ENCODE measurements around the gene IDUA.

Gene IDUA

DNA sequence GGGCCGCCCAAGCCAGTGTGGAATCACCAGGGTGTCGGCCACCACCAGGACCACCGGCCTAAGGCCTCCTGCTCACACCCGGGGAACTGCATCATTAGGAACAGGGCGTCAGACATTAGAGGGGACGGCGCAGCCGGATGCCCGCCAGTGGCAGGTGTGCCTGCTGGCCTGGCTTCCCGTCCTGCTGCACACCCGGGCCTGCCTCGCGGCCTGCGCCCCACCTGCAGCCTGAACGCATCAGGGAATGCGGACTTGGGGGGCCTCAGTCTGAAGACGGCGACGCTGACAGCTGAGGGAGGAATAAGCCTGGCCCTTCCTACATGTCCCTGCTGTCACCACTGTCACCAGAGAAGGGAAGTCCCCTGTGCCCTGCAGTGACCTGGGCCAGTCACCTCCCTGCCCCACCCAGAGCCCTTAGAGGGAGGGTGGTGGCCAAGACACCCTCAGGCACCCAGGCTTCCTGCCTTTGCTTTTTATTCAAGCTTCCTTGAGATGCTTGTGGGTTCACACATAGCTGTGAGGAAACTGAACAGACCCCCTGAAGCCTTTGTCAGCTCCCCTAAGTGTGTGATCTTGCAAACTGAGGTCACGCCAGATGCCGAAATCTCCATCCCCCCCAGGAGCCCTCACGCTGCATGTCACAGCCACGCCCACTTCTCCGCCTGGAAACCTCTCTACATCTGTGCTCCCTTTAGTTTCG is 16.6 kb upstream of the IDUA start:
- H3K27me3 ChIP-seq (ENCODE audit: insufficient read depth, insufficient read length): peaks cover 38% of the 10 kb centered on the region
- H3K9me3 ChIP-seq (ENCODE audit: insufficient read depth, low read length): peaks cover 12% of the 10 kb centered on the region; the same call in 1 of the 2 replicates
- H3K9ac ChIP-seq (ENCODE audit: insufficient read length, low read depth): peak overlapping the region; percentile 50
- no peak for DNase-seq (ENCODE audit: low read depth, low spot score)
- H3K4me1 ChIP-seq (ENCODE audit: insufficient read depth, insufficient read length): peaks cover 28% of the 10 kb centered on the region
- peaks cover 18% of the 10 kb centered on the region for H3K36me3 ChIP-seq (ENCODE audit: insufficient read depth, insufficient read length, low read length)
- TF ChIP-seq SUZ12 (IDR thresholded peaks at IDR 0.05; ENCODE audit: extremely low read depth, insufficient read depth, insufficient read length) (no peak), ZNF274 (IDR thresholded peaks at IDR 0.05; ENCODE audit: low read depth, low read length) (no peak), YY1 (IDR thresholded peaks at IDR 0.05; ENCODE audit: insufficient read depth, insufficient read length) (no peak)
- H3K4me3 ChIP-seq (ENCODE audit: insufficient read length, low read depth): no peak overlapping the region

DNA sequence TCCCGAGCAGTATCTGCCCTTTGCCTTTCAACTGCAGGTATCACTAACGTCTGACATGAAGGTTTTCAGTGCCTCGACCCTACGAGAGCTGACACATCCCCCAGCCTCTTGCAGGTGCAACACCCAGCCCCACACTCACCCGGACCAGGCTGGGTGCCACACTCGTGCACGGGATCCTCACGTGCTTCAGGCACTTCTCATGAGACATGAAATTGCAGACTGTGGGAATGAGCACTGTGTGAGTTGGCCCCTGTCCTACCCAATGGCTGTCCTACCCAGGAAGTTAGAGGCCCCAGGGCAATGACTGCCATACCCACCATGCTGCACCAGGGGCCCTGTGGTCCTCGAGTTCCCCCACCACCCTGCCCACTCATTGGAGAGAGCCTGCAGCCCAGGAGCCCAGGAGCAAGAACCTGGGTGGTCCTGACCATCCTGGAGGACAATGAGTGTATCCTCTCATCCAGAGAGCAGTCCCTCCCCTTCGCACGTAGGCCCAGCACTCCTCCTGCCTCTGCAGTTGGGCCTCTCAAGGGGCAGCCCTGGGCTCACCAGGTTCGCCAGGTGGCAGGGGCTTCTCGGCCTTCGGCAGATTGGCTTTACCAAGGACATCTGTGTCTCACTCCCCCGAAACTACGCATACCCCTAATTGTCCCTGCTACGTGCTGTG is 15.9 kb upstream of the IDUA start:
- peaks cover 38% of the 10 kb centered on the region for H3K27me3 ChIP-seq (ENCODE audit: insufficient read depth, insufficient read length)
- TF ChIP-seq YY1 (IDR thresholded peaks at IDR 0.05; ENCODE audit: insufficient read depth, insufficient read length): no peak
- TF ChIP-seq ZNF274 (IDR thresholded peaks at IDR 0.05; ENCODE audit: low read depth, low read length): no peak
- TF ChIP-seq SUZ12 (IDR thresholded peaks at IDR 0.05; ENCODE audit: extremely low read depth, insufficient read depth, insufficient read length): no peak
- peak overlapping the region; percentile 50 for H3K9ac ChIP-seq (ENCODE audit: insufficient read length, low read depth)

GRCh38 chr4:971666-972500 is 15.0 kb upstream of the IDUA start:
- peak overlapping the region; percentile 81 for H3K9ac ChIP-seq (ENCODE audit: insufficient read length, low read depth)
- H3K4me3 ChIP-seq (ENCODE audit: insufficient read length, low read depth): peak overlapping the region; percentile 71
- peaks cover 26% of the 10 kb centered on the region for H3K4me1 ChIP-seq (ENCODE audit: insufficient read depth, insufficient read length)
- H3K27me3 ChIP-seq (ENCODE audit: insufficient read depth, insufficient read length): peaks cover 38% of the 10 kb centered on the region
- H3K9me3 ChIP-seq (ENCODE audit: insufficient read depth, low read length): peaks cover 15% of the 10 kb centered on the region; the same call in 1 of the 2 replicates
- TF ChIP-seq SUZ12 (IDR thresholded peaks at IDR 0.05; ENCODE audit: extremely low read depth, insufficient read depth, insufficient read length) (no peak), ZNF274 (IDR thresholded peaks at IDR 0.05; ENCODE audit: low read depth, low read length) (no peak)
- H3K36me3 ChIP-seq (ENCODE audit: insufficient read depth, insufficient read length, low read length): peaks cover 2% of the 10 kb centered on the region
- DNase-seq (ENCODE audit: low read depth, low spot score): no peak

More for the DNA sequence above, 15.9 kb upstream of the IDUA start:
- no peak for DNase-seq (ENCODE audit: low read depth, low spot score)
- H3K4me1 ChIP-seq (ENCODE audit: insufficient read depth, insufficient read length): peaks cover 26% of the 10 kb centered on the region
- H3K9me3 ChIP-seq (ENCODE audit: insufficient read depth, low read length): peaks cover 15% of the 10 kb centered on the region; the same call in 1 of the 2 replicates
- H3K36me3 ChIP-seq (ENCODE audit: insufficient read depth, insufficient read length, low read length): peaks cover 11% of the 10 kb centered on the region
- no peak overlapping the region for H3K4me3 ChIP-seq (ENCODE audit: insufficient read length, low read depth)

DNA sequence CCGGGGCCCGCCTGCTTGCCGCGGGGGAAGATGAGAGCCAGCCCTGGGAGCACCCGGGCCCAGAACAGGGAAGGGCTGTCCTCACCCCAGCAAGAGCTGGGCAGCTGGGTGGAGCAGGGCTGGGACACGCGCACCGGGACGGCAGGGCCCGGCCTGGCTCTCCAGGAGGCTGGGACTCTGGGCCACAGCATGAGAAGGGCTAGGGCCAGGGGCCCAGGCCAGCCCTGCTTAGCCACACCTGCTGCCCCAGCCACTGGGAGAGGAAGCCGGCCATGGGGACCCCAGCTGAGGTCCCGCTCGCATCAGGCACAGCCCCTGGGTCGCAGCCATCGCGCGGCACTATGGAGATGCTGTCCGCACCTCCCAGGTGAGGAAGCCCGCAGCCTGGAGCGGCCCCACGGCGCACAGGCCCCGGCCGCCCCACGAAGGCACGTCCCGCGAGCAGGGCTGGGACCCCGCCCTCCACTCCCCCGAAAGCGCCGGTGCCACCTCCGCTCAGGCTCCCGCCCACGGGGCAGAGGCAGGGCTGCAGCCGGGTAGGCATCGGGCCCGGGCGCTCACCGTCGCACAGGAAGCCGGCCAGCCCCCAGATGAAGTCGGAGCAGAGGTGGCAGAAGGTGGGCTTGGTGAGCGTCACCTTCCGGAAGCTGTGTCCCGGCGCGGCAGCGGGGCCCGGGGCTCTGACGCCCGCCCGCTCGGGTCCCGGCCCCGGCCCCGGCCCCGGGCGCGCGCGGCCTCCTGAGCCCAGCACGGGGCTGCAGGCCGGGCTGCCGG is 14.0 kb upstream of the IDUA start:
- Histone ChIP-seq H3K27me3 (ENCODE audit: insufficient read depth, insufficient read length) (peaks cover 38% of the 10 kb centered on the region), H3K36me3 (ENCODE audit: insufficient read depth, insufficient read length, low read length) (no peaks in the 10 kb centered on the region), H3K9me3 (ENCODE audit: insufficient read depth, low read length) (peaks cover 15% of the 10 kb centered on the region; the same call in 1 of the 2 replicates), H3K4me1 (ENCODE audit: insufficient read depth, insufficient read length) (peaks cover 26% of the 10 kb centered on the region), H3K9ac (ENCODE audit: insufficient read length, low read depth) (peak overlapping the region; percentile 81), H3K4me3 (ENCODE audit: insufficient read length, low read depth) (peak overlapping the region; percentile 71)
- no peak for DNase-seq (ENCODE audit: low read depth, low spot score)
- no peak for TF ChIP-seq YY1 (IDR thresholded peaks at IDR 0.05; ENCODE audit: insufficient read depth, insufficient read length)
- TF ChIP-seq SUZ12 (IDR thresholded peaks at IDR 0.05; ENCODE audit: extremely low read depth, insufficient read depth, insufficient read length): no peak
- TF ChIP-seq ZNF274 (IDR thresholded peaks at IDR 0.05; ENCODE audit: low read depth, low read length): no peak

DNA sequence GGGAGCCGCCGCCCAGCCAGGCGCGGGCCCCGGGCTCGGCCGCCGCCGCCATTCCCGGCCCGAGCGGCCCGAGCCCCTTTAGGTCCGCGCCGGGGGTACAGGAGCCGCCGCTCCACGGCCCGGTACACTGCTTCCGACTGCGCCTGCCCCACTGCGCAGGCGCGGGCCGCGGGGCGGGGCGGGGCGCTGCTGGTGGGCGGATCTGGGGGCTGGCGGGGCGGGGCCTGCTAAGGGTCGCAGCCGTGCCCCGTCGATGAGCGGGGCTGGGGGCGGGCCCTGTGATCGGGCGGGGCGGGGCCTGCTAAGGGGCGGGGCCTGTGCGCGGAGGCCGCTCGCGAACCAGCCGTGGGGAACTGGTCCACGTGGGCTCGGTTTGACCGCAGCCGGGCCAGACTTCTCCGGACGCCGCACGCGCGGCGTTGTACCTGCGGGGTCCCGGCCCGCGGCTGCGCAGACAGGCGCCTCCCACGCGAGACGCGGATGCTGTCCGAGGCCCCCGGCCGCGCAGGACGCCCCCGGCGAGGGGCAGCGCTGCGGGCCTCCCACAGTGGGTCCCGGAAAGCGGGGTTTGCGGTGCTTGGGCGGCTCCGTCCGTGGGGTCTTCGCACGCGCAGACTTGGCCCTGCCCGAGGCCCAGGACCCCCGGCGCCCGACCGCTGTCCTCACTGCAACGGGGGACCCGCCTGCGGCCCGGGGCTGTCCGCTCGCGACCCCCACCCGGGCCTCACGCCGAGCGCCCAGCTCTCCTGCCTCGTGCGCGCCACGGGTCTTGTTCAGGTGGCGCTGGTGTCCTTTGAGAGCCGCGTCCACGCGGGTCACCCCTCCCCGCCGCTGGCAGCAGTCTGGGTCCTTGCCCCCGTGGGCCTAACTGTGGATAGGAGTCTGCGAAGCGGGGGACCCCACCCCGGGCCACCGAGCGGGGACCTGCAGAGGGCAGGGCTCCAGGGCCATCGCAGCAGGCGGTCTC is 13.1 kb upstream of the IDUA start, which contains the start of gene DGKQ:
Gene DGKQ (minus strand): TSS at position 139 of the 967 bp plus-strand sequence. CDS start 87 bp downstream, at position 52.
- Histone ChIP-seq H3K27me3 (ENCODE audit: insufficient read depth, insufficient read length) (peaks cover 38% of the 10 kb centered on the region), H3K9ac (ENCODE audit: insufficient read length, low read depth) (peak within 1 kb of the TSS; percentile 81)

More for the DNA sequence above, 13.1 kb upstream of the IDUA start, which contains the start of gene DGKQ:
- peaks cover 20% of the 10 kb centered on the region for H3K4me1 ChIP-seq (ENCODE audit: insufficient read depth, insufficient read length)
- peaks cover 15% of the 10 kb centered on the region; the same call in 1 of the 2 replicates for H3K9me3 ChIP-seq (ENCODE audit: insufficient read depth, low read length)
- no peaks in the 10 kb centered on the region for H3K36me3 ChIP-seq (ENCODE audit: insufficient read depth, insufficient read length, low read length)
- H3K4me3 ChIP-seq (ENCODE audit: insufficient read length, low read depth): peak within 1 kb of the TSS; percentile 71
- DNase-seq (ENCODE audit: low read depth, low spot score): peak; percentile 36
- TF ChIP-seq ZNF274 (IDR thresholded peaks at IDR 0.05; ENCODE audit: low read depth, low read length): no peak
- no peak for TF ChIP-seq YY1 (IDR thresholded peaks at IDR 0.05; ENCODE audit: insufficient read depth, insufficient read length)
- TF ChIP-seq SUZ12 (IDR thresholded peaks at IDR 0.05; ENCODE audit: extremely low read depth, insufficient read depth, insufficient read length): no peak

Data from NT2/D1 (cell line).